Measurements from ENCODE around the gene ENDOV. TPM values are rescaled to one million over a fixed set of nuclear protein-coding genes. Genes with fewer than 3 reads are reported as not detected.
"Not testable (repeated sequence)": the region's sequence is repeated elsewhere in the genome, so short reads cannot be mapped to it uniquely, and the experiment has no call there.

Gene ENDOV
- total RNA-seq, 1 donor from 2014 or later = 11.7 TPM

DNA sequence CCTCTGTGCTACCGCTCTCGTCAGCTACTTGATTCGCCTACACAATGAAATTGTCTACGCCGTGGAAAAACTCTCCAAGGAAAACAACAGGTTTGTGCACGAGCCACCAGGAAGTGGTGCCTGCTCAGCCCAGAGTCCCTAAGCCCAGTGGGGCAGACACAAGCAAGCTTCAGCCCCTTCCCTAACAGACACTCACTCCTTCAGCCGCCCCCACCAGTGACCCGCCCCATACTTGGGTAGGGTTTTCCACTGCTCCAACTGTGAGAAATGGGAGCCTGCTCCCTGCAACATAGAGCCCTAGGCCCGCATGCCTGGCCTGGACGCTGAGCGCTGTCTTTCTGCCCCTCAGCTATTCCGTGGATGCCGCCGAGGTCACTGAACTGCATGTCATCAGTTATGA lies 28.6 kb upstream of the ENDOV start:
- ATAC-seq (ENCODE audit: poor library complexity) (no peak), DNase-seq (no peak)
- intact Hi-C loops (cut with DNase I) = no loop called here

DNA sequence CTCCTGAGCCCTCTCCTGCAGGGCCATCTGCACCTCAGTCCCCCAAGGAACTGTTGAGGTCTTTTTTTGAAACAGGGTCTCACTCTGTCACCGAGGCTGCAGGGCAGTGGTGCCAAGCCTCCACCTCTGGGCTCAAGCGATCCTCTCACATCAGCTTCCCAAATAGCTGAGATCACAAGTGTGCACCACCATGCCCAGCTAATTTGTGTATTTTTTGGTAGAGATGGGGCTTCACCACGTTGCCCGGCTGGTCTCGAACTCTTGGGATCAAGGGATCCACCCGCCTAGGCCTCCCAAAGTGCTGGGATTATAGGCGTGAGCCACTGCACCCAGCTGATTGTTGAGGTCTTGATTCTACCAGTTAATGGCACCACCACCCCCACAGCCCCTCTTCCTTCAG lies 27.9 kb upstream of the ENDOV start:
- ATAC-seq (ENCODE audit: poor library complexity) (no peak), DNase-seq (no peak)
- intact Hi-C loops (cut with DNase I) = no loop called here

- ATAC-seq (ENCODE audit: poor library complexity) (no peak), DNase-seq (no peak)
- intact Hi-C loops (cut with DNase I) = no loop called here
Observed at GRCh38 chr17:80388175-80388574, 26.8 kb upstream of the ENDOV start.

DNA sequence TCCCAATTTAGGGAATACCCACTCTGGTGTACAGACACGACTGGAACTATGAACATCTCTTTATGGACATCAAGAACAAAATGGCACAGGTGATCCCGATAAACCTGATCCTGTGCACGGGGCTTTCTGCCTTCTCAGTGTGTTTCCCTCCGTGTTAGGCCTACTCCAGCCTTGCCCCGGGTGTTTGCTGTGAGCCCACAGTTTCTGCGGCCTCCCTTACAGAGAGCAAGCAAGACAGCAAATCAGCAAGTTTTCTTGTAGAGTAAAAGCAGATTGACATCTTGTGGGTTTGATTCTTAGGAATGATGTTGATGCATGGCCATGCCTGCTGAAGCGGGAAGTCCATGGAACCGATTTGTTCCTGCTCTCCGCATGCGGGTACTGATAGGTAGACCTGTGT lies 26.4 kb upstream of the ENDOV start:
- DNase-seq (no peak), ATAC-seq (ENCODE audit: poor library complexity) (no peak)
- intact Hi-C loops (cut with DNase I) = no loop called here

DNA sequence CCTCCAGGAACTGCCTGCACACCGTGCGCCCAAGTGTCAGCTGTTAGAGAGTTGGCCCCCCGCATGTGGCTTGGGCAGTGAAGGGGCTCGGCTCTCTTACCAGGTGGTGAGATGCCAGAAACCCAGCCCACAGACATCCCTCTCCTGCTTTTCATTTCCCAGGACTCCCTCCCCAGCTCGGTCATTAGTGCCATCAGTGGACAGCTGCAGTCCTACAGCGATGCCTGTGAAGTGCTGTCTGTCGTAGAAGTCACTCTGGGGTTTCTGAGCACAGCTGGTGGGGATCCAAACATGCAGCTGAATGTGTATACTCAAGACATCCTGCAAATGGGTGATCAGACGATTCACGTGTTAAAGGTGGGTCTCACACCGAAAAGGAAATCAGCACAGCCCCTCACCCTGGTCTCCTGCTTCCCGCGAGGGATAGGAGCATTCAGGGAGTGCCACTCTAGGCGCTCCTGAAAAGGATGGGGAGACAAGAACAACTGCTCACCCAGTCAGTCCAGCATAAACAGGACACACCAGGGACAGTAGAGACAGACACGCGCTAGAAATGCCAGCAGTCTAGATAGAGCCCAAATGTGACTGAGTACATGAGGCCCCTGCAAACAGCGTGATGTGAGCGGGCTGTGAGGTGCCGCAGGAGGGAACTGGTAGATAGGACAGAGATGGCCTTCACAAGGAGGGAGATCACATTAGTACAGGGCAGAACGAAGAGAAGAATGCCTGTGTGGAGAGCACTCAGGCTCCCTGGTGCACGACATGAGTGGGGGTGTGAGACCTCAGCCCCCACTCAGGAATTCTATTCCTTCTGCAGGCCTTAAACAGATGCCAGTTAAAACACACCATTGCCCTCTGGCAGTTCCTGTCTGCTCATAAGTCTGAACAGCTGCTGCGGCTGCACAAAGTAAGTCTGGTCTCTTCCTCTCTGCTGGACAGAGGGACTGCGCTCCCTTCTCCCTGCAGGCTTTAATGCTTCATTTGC lies 25.7 kb upstream of the ENDOV start:
- ATAC-seq (ENCODE audit: poor library complexity) (no peak), DNase-seq (no peak)
- intact Hi-C loops (cut with DNase I) = no loop called here

DNA sequence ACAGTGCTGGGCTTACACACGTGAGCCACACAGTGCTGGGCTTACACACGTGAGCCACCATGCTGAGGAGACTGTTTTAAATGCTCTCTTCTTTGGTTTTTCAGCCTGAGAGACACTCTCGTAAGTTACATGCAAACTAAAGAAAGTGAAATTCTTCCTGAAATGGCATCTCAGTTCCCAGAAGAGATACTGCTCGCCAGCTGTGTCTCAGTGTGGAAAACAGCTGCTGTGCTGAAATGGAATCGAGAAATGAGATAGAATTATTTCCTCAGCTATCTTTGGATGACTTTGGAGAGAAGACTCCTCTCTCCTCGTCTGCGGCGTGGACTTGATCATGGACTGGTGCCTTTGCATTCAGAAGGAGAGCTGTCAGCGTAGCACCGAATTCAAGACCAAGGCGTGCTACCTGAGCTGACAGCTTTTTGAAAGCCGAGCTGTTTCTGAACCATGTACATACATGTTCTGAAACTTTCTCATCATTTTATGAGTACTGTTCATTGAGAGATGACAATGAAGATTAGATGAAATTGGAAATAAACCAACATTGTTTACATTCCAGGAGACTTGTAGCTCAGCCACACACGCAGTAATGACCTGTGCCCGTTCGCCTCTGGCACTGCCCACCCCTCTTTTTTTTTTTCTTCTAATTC lies 21.6 kb upstream of the ENDOV start:
- no peak for DNase-seq
- ATAC-seq (ENCODE audit: poor library complexity) = no peak
- intact Hi-C loops (cut with DNase I) = no loop called here

DNA sequence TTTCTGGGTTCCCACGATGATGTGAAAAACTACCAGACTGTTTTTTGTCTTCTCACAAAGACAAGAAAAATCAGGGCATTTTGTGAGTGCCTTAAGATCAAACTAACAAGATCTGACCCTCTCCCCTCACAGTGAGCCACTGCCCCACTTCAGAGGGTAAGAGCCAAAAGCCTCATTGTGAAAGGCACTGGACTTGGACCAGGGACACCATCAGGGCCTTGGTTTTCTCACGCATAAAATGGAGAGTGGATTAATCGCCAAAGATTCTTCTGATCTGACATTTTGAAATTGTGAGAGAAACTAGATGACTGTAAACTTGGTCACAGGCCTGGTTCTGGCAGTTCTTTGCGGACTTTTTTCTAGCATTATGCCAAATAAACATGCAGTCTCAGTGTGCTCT lies 21.0 kb upstream of the ENDOV start:
- peak; percentile 26 for ATAC-seq (ENCODE audit: poor library complexity)
- intact Hi-C loops (cut with DNase I) = no loop called here
- DNase-seq = no peak

DNA sequence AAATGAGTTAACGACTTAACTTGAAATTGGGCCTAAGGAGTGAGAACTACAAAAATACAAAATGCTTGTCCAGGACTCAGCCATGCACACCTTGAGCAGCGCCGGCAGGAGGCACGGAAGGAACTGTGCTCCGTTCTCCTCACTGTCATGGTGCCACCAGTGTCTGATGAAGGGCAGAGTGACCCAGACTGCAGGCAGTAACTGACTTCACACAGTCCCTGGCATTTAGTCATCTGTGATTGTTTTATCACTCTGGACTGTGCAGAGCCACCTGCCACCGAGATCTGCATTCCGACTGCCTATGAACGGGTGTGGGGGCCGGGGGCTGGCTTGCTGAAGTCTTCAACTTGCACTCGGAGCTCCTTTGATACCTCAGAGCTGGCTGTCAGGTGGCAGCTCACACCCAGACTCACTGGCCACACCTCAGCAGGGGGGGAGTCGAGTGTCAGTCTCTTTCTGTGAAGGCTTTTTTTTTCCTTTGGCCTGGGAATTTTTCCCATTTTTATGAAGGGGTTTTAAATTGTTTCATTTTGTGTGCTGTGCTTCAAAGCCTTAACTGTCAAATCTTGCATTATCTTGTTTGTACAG lies 20.2 kb upstream of the ENDOV start:
- intact Hi-C loops (cut with DNase I) = no loop called here
- DNase-seq (no peak), ATAC-seq (ENCODE audit: poor library complexity) (peak; percentile 89)

DNA sequence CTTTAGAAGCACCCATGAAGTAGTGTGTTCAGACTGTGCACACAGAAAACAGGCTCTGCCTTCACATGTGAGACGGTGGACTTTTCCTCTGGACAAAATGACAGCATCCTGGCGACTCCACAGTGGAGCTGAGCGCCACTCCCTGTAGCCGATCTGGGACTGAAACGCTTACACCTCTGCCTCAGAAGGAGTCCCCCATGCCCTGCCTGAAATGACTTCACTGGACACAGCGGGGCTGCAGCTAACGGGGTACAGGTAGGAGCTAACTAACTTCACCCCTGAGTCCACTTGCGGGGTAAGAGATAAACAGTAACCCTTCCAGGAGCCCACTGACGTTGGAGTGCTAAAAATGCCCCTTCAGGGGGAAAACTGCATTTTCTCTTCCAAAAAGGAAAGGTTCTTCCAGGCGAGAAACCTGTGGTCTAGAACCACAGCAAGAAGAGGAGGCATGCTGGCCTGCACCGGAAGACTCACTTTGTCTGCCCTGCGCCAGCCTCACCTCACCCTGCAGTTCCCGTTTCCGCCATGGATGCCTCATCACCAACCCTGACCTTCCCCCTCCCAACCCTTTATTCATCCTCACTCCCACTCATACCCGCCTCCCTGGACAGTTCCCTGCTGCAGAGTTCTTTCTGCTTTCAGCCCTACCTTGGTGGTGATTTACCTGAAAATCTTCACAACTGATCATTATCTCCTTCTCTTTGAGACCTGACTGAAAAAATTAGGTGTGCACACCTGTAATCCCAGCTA lies 19.4 kb upstream of the ENDOV start:
- ATAC-seq (ENCODE audit: poor library complexity) = no peak
- intact Hi-C loops (cut with DNase I) = no loop called here
- DNase-seq = no peak

GRCh38 chr17:80396157-80397033 lies 18.6 kb upstream of the ENDOV start:
- intact Hi-C loops (cut with DNase I) = no loop called here
- DNase-seq (no peak), ATAC-seq (ENCODE audit: poor library complexity) (no peak)

DNA sequence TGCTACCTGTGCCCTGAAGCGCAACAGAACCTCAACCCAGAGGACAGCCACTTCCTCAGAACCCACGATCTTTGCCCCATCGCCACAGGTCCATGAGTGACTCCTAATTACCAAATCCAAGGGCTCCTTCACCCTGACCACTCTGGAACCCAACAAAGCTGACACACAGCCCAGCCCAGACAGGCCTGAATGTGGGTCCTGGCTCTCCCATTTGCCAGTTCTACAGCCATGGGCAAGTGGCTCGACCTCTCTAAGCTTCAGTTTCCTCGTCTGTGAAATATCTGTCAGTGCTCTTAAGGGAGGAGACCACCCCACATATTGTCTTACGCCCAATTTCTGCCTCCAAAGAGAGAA lies 18.0 kb upstream of the ENDOV start:
- no peak for DNase-seq
- intact Hi-C loops (cut with DNase I) = no loop called here
- no peak for ATAC-seq (ENCODE audit: poor library complexity)

- intact Hi-C loops (cut with DNase I) = no loop called here
- ATAC-seq (ENCODE audit: poor library complexity) (no peak), DNase-seq (no peak)
Observed at GRCh38 chr17:80397686-80398085, 17.3 kb upstream of the ENDOV start.

DNA sequence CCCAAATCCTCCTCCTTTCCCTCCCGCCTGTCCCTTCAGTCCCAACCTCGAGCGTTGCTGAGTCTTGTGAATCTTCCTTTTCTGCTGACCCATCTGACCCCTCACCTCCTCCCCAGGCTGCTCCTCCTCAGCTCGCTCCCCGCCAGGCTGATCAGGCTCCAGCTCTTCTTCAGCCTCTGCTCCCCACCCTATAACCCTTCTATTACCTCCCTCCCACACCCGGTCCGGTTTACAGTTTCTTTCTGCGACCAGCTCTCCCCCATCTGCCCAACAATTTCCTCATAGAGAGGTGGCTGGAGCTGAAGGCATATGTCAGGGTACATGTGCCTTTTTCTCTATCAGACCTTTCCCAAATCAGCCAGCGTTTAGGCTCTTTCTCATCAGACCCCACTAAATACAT lies 13.9 kb upstream of the ENDOV start:
- ATAC-seq (ENCODE audit: poor library complexity); intact Hi-C loops (cut with DNase I); DNase-seq: not testable (repeated sequence)

DNA sequence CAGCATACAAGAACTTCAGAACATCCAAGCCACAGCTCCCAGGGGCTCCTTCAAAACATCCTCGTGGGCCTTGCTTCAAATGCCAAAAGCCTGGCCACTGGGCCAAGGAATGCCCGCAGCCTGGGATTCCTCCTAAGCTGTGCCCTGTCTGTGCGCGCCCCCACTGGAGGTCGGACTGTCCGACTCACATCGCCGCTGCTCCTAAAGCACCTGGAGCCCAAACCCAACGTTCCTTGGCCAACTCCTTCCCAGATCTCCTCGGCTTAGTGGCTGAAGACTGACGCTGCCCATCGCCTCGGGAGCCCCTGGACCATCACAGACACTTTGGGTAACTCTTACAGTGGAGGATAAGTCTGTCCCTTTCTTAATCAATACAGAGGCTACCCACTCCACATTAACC lies 12.9 kb upstream of the ENDOV start:
- DNase-seq; ATAC-seq (ENCODE audit: poor library complexity); intact Hi-C loops (cut with DNase I): not testable (repeated sequence)

DNA sequence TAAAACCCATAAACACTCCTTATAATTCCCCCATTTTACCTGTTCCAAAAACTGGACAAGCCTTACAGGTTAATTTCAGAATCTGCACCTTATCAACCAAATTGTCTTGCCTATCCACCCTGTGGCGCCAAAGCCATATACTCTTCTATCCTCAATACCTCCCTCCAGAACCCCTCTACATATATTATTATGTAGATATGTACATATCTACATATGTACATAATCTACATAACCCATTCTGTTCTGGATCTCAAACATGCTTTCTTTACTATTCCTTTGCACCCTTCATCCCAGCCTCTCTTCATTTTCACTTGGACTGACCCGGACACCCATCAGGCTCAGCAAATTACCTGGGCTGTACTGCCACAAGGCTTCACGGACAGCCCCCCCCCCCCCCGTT lies 12.0 kb upstream of the ENDOV start:
- DNase-seq = no peak
- no peak for ATAC-seq (ENCODE audit: poor library complexity)

GRCh38 chr17:80406146-80406545 lies 8.8 kb upstream of the ENDOV start:
- DNase-seq (no peak), ATAC-seq (ENCODE audit: poor library complexity) (no peak)
- intact Hi-C loops (cut with DNase I) = no loop called here

More for the DNA sequence above, 12.0 kb upstream of the ENDOV start:
- intact Hi-C loops (cut with DNase I) = no loop called here

DNA sequence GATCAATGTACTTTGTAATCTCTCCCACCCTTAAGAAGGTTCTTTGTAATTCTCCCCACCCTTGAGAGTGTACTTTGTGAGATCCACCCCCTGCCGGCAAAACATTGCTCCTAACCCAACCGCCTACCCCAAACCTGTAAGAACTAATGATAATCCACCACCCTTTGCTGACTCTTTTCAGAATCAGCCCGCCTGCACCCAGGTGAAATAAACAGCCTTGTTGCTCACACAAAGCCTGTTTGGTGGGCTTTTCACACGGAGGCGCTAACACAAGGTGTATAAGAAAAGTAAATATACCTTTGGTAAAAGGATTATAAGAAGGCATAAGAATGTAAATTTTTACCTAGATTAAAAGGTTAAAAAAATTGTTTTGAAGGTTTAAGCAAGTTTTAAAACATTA lies 7.0 kb upstream of the ENDOV start:
- DNase-seq; intact Hi-C loops (cut with DNase I); ATAC-seq (ENCODE audit: poor library complexity): not testable (repeated sequence)

DNA sequence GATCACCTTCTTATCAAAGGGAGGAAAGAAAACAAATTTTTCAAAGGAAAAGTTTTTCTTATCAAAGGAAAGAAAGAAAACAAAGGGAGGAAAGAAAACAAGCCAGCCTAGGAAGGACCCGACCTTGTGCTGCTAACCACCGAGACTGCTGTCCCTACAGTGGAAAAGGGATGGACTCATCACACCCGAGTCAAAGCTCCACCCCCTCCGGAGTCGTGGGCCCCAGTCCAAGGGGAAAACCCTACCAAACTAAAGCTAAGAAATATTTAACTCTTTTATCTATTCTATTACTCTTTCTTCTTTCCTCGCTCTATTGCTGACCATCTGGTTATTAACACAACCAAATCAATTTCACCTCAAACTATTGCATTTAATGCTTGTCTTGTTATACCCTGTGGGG lies 6.1 kb upstream of the ENDOV start:
- intact Hi-C loops (cut with DNase I) = no loop called here
- DNase-seq (no peak), ATAC-seq (ENCODE audit: poor library complexity) (no peak)

Data from Right ventricle myocardium superior (tissue), 1 donor.